Naive thymus-derived CD4-positive, alpha-beta T cell (primary cell): ENCODE data around the gene CTBP2. TPM values are rescaled to one million over a fixed set of nuclear protein-coding genes. Genes with fewer than 3 reads are reported as not detected.

Source experiments
- ATAC-seq: fragments of 150-1000 bp; cut with Tn5 transposase; 2 replicates; pipeline ENCODE4 v1.10.0; 2021; ENCODE audit warnings: mild to moderate bottlenecking, moderate library complexity
- CTCF ChIA-PET: fragments of 350-600 bp; sonication (Branson Sonifier 250); formaldehyde crosslinking; loops from one replicate; lab custom pipeline; 2021; ENCODE audit warnings: antibody characterized with exemption; lab: Charles Lee
- POLR2A ChIA-PET: fragments of 350-600 bp; sonication (Branson Sonifier 250); formaldehyde crosslinking; loops from one replicate; lab custom pipeline; 2021; ENCODE audit warnings: antibody characterized with exemption, inconsistent platforms; lab: Charles Lee
- DNase-seq, 9 donors: peaks; one replicate each; pipeline versions ENCODE4 v3.0.0 to v3.0.0-alpha.2; 2020 to 2022; ENCODE audit warnings: mixed read lengths in 1 of 9
- H3K27ac ChIP-seq: one replicate; pipeline ENCODE4 v1.7.0; 2013; ENCODE audit warnings: mild to moderate bottlenecking, low read depth, low read length, moderate library complexity
- H3K27me3 ChIP-seq, 2 donors: one replicate each; pipeline ENCODE4 v1.7.0; 2013; ENCODE audit warnings: low read length in 2 of 2, mild to moderate bottlenecking in 2 of 2, moderate library complexity in 2 of 2; ENCODE audit not compliant: control insufficient read depth in 2 of 2, insufficient read depth in 2 of 2
- H3K36me3 ChIP-seq, 3 experiments: 1 replicate in 2 of 3; 2 replicates in 1 of 3; pipeline ENCODE4 v1.7.0; 2013; ENCODE audit warnings: low read length in 3 of 3, mild to moderate bottlenecking in 3 of 3, moderate library complexity in 1 of 3; ENCODE audit not compliant: insufficient read depth in 3 of 3, control insufficient read depth in 2 of 3
- H3K4me1 ChIP-seq, 2 donors: one replicate each; pipeline ENCODE4 v1.7.0; 2013; ENCODE audit warnings: low read length in 2 of 2, mild to moderate bottlenecking in 2 of 2, moderate library complexity in 1 of 2; ENCODE audit not compliant: control insufficient read depth in 2 of 2, insufficient read depth in 2 of 2
- H3K4me3 ChIP-seq: 2 replicates; pipeline ENCODE4 v1.7.0; 2013; ENCODE audit warnings: mild to moderate bottlenecking, low read length
- H3K9me3 ChIP-seq, 3 experiments: 1 replicate in 2 of 3; 2 replicates in 1 of 3; pipeline ENCODE4 v1.7.0; 2013; ENCODE audit warnings: low read length in 3 of 3; ENCODE audit not compliant: control insufficient read depth in 2 of 3
- H3K27ac Mint-ChIP-seq, 9 donors: one replicate each; pipeline ENCODE4 v1.8.0; 2020 to 2022; ENCODE audit warnings: mixed read lengths in 9 of 9, mild to moderate bottlenecking in 8 of 9, moderate library complexity in 5 of 9, inconsistent platforms in 2 of 9
- H3K27me3 Mint-ChIP-seq, 5 donors: one replicate each; pipeline ENCODE4 v1.8.0; 2021 to 2022; ENCODE audit warnings: mixed read lengths in 5 of 5, mild to moderate bottlenecking in 1 of 5
- H3K36me3 Mint-ChIP-seq, 5 donors: one replicate each; pipeline ENCODE4 v1.8.0; 2020 to 2022; ENCODE audit warnings: mixed read lengths in 5 of 5, mild to moderate bottlenecking in 3 of 5, inconsistent platforms in 1 of 5
- H3K4me1 Mint-ChIP-seq, 7 donors: one replicate each; pipeline ENCODE4 v1.8.0; 2020 to 2022; ENCODE audit warnings: mixed read lengths in 7 of 7, mild to moderate bottlenecking in 3 of 7, inconsistent platforms in 1 of 7
- H3K4me3 Mint-ChIP-seq, 10 donors: one replicate each; pipeline ENCODE4 v1.8.0; 2020 to 2022; ENCODE audit warnings: mild to moderate bottlenecking in 10 of 10, mixed read lengths in 10 of 10, moderate library complexity in 6 of 10, inconsistent platforms in 2 of 10
- H3K9me3 Mint-ChIP-seq, 11 donors: one replicate each; pipeline ENCODE4 v1.8.0; 2020 to 2022; ENCODE audit warnings: mixed read lengths in 11 of 11, mild to moderate bottlenecking in 4 of 11, inconsistent platforms in 1 of 11, moderate library complexity in 1 of 11
- intact Hi-C, 2 donors: fragments of 100-400 bp; cut with micrococcal nuclease; formaldehyde crosslinking; loops; one replicate each; pipeline ENCODE4 v1.15.1; 2023
- polyA plus RNA-seq, 2 donors: library from polyadenylated mRNA; unstranded; fragments of 300-500 nt; fragmentation: Illumina TruSeq; gene quantifications; one replicate each; pipeline ENCODE4 v1.2.3, GENCODE V29; 2021
- total RNA-seq, 6 experiments: library from RNA in 5 of 6; stranded (reverse) in 5 of 6; gene quantifications; 1 replicate in 5 of 6; 2 replicates in 1 of 6; pipeline ENCODE4 v1.2.3 and lab custom pipeline; 2021 to 2026

Gene CTBP2
- total and polyA plus RNA-seq, 7 experiments from 2014 or later = 0.05 to 39.5 (median 1.7) TPM; not detected in 1

DNA sequence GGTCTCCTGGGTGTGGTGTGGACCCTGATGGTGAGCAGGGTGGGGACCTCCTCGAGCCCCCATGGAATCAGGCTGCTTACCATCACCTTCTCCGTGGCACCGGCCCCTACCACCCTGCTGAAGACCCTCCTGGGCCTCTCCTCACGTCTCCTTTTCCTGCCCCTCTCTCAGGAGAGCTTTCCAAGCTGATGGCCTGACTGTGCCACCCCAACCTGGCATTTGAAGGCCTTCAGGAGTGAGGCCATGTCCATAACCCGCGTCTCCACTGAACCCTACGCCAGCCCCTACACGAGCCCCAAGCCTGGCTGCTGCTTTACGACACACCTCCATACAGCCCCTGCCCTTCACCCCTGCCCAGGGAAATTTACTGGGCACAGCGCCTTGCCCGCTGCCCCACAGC lies 163.1 kb downstream of the CTBP2 start:
- DNase-seq = peak in 1 of 9 donors; percentile 8
- ChIA-PET CTCF (no interaction called here), POLR2A (no interaction called here)
- Histone ChIP-seq H3K36me3 (no peaks in the 10 kb centered on the region), H3K27ac (no peak overlapping the region), H3K27me3 (no peaks in the 10 kb centered on the region), H3K4me1 (no peaks in the 10 kb centered on the region), H3K4me3 (no peak overlapping the region), H3K9me3 (no peaks in the 10 kb centered on the region)
- peaks cover 0 to 5% (median 0%) of the 10 kb centered on the region in 7 donors for H3K4me1 Mint-ChIP-seq
- no peak overlapping the region for H3K27ac Mint-ChIP-seq
- intact Hi-C loops = no loop called here
- ATAC-seq = no peak
- H3K36me3 Mint-ChIP-seq = no peaks in the 10 kb centered on the region
- peaks cover 0 to 1% (median 0%) of the 10 kb centered on the region in 11 donors for H3K9me3 Mint-ChIP-seq
- H3K27me3 Mint-ChIP-seq = no peaks in the 10 kb centered on the region
- no peak overlapping the region for H3K4me3 Mint-ChIP-seq

DNA sequence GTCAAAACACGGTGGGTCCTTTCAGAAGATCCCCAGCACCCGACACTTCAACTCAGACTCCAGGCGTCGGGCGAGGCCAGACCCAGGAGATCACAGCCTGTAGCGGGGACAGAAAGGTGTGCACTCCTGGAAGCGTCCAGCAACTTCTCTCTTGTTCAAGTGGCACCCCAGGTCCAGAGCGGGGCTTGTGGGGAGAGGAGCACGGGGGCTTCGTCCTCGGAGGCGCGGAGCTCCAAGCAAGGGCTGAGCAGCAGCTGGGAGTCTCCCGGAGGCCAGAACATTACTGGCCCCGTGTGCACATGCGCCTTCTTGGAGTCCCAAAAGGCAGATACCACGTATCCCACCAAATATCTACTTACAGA lies 163.5 kb downstream of the CTBP2 start:
- ATAC-seq (no peak), DNase-seq (peak in 1 of 9 donors; percentile 12)
- H3K4me1 ChIP-seq = no peaks in the 10 kb centered on the region
- H3K27ac ChIP-seq = no peak overlapping the region
- POLR2A ChIA-PET = no interaction called here
- no peaks in the 10 kb centered on the region for H3K27me3 ChIP-seq
- no peaks in the 10 kb centered on the region for H3K27me3 Mint-ChIP-seq
- peaks cover 0 to 5% (median 0%) of the 10 kb centered on the region in 7 donors for H3K4me1 Mint-ChIP-seq
- CTCF ChIA-PET = no interaction called here
- no peaks in the 10 kb centered on the region for H3K36me3 ChIP-seq
- no peak overlapping the region for H3K27ac Mint-ChIP-seq
- intact Hi-C loops = no loop called here
- H3K4me3 Mint-ChIP-seq = no peak overlapping the region
- H3K9me3 ChIP-seq = no peaks in the 10 kb centered on the region
- no peaks in the 10 kb centered on the region for H3K36me3 Mint-ChIP-seq
- H3K4me3 ChIP-seq = no peak overlapping the region
- peaks cover 0 to 1% (median 0%) of the 10 kb centered on the region in 11 donors for H3K9me3 Mint-ChIP-seq

DNA sequence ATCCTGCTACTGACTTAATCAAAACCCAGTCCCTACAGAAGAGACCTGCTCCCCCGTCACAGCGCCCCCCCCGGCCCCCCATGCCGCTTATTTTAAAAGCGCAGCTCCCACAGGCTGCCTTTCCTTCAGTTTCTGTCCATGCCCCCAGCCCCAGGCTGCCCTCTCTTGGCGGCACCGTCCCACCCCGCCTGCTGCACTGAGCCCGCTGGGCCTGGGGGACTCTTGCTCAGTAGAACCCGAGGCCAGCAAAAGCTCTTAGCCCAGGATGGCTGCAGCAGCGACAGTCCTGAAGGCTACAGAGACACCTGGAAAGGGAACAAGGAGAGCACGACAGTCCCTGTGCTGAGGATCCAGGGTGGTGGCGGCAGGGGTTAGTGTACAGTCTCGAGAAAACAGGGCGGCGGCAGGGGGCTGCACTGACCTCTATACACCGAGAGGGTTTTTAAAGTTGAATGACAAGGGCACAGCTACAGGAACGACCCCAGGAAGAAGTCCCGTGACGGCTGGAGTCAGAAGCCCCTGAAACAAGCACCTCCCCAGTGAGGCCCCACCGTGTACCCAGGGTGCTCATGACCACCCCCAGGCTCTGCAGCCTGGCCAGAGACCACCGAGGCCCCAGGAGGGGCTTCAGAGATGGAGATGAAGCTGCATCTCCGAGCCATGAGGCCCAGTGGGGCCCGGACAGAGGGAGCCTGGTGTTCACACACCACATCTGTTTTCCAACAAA lies 164.1 kb downstream of the CTBP2 start:
- ChIA-PET CTCF (no interaction called here), POLR2A (no interaction called here)
- H3K27me3 ChIP-seq = no peaks in the 10 kb centered on the region
- no peak overlapping the region for H3K4me3 ChIP-seq
- no peaks in the 10 kb centered on the region for H3K4me1 ChIP-seq
- H3K27me3 Mint-ChIP-seq = no peaks in the 10 kb centered on the region
- intact Hi-C loops = no loop called here
- H3K9me3 Mint-ChIP-seq = peaks cover 0 to 1% (median 0%) of the 10 kb centered on the region in 11 donors
- no peak overlapping the region for H3K4me3 Mint-ChIP-seq
- peaks cover 0 to 5% (median 0%) of the 10 kb centered on the region in 7 donors for H3K4me1 Mint-ChIP-seq
- no peak overlapping the region for H3K27ac ChIP-seq
- H3K9me3 ChIP-seq = no peaks in the 10 kb centered on the region
- no peak overlapping the region for H3K27ac Mint-ChIP-seq
- H3K36me3 Mint-ChIP-seq = no peaks in the 10 kb centered on the region
- no peaks in the 10 kb centered on the region for H3K36me3 ChIP-seq
- DNase-seq = peak in 1 of 9 donors; percentile 14
- ATAC-seq = no peak

DNA sequence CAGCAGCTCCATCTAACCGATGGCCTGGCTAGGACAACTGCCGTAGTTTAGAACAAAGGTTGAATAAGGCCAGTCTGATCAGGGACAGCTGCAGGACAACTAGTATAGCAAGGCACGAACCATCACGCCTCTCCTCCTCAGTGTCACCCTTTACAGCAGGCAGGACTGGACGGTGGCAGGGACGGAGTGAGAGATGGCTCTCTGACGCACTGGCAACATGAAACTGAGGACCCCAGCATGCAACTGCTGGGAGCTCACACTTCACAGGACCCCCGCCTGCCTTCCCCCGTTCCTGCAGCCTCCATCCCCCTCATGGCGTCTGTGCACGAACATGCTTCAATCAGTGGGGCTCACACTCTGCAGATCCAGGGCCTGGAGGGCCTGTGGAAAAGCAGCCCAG lies 164.8 kb downstream of the CTBP2 start:
- Histone ChIP-seq H3K27me3 (no peaks in the 10 kb centered on the region), H3K9me3 (no peaks in the 10 kb centered on the region), H3K27ac (no peak overlapping the region), H3K4me3 (no peak overlapping the region), H3K4me1 (no peaks in the 10 kb centered on the region), H3K36me3 (no peaks in the 10 kb centered on the region)
- Mint-ChIP-seq H3K27me3 (no peaks in the 10 kb centered on the region), H3K4me3 (no peak overlapping the region), H3K9me3 (peaks cover 0 to 1% (median 0%) of the 10 kb centered on the region in 11 donors), H3K36me3 (peaks cover 0 to 6% (median 0%) of the 10 kb centered on the region in 5 donors), H3K27ac (peak overlapping the region in 1 of 9 donors; percentile 65), H3K4me1 (no peaks in the 10 kb centered on the region)
- intact Hi-C loops = no loop called here
- POLR2A ChIA-PET = no interaction called here
- DNase-seq (no peak), ATAC-seq (no peak)
- CTCF ChIA-PET = no interaction called here

DNA sequence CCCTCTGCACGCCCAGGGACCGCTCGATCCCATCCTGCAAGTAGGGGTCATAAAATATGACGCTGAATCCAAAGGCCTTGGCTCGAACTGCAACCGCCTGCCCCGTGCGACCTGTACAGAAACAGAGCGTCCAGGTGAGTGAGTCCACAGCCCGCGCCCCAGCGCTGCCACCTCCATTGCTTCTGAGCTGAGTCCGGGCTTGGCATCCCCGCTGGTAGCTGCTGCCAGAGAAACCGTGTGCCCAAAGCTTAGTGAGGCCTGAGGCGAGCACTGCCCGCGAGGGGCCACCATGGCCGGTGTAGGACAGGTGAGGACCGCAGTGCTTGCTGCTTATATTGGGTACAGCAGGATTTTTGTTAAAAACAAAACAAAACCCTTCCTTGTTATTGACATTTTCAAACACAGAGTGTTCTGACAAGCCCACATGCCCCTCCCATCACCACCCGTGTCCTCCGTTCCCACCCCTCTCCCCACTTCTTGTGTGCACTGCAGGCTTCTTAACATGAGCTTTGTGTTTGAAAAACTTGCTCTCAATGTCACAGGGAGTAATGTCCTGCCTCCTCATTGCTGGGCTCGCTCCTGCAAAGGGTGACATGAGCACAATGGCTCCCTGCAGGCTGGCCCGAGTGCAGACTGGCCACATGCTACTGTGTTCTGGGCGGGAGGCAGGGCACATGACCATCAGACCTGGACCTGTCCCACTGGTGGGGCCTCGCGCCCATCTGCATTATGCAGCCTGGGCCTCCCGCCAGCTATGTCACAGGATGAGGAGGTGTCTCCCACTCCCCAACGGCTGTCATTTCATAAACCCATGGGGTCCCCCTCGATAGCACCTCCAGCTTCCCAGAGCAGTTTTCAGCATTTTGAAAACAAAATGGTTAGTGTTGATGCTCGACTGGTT lies 165.5 kb downstream of the CTBP2 start:
- no peak overlapping the region for H3K27ac Mint-ChIP-seq
- H3K4me1 Mint-ChIP-seq = no peaks in the 10 kb centered on the region
- CTCF ChIA-PET = no interaction called here

DNA sequence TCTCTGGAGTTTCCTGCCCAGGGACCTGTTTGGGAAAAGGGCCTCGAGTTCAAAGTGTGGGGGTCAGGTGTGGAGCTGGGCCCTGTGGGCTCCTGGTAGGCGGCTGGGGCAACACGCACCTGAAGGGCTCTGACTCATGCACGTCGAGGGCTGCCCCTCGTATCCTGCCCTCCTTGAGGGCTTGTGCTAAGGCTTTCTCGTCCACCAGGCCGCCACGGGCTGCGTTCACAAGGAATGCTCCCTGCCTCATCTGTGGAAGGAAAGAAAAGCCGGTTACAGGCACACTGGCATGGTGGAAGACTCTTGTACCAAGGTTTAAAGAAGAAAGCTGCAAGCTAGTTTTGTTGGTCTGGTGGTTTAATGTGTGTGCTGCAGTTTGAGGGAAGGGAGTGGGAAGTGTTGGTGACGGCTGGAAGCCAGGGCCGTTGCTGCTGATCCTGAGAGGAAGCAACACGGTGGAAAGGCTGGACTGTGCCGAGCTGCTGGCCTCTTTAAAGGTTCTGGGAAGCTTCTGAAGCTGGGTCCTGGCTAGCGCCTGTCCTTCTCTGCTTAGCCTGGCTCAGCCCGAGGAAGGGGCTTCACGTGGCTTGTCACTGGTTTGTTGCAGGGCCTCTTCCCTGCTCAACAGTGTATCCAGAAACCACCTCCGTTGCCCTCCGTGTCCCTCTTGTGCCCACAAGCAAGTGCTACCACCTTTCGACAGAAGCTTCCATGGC lies 166.5 kb downstream of the CTBP2 start:
- H3K4me3 Mint-ChIP-seq = no peak overlapping the region

More for the DNA sequence above, 165.5 kb downstream of the CTBP2 start:
- H3K36me3 Mint-ChIP-seq = peaks cover 0 to 7% (median 0%) of the 10 kb centered on the region in 5 donors
- H3K4me3 Mint-ChIP-seq = no peak overlapping the region
- Histone ChIP-seq H3K27me3 (no peaks in the 10 kb centered on the region), H3K27ac (no peak overlapping the region), H3K4me1 (no peaks in the 10 kb centered on the region), H3K4me3 (no peak overlapping the region), H3K36me3 (peaks cover 0 to under 1% (median 0%) of the 10 kb centered on the region in 3 experiments), H3K9me3 (no peaks in the 10 kb centered on the region)
- H3K27me3 Mint-ChIP-seq = no peaks in the 10 kb centered on the region
- ATAC-seq = no peak
- intact Hi-C loops = no loop called here
- peak in 1 of 9 donors; percentile 16 for DNase-seq
- POLR2A ChIA-PET = no interaction called here
- peaks cover 0 to 1% (median 0%) of the 10 kb centered on the region in 11 donors for H3K9me3 Mint-ChIP-seq

More for the DNA sequence above, 166.5 kb downstream of the CTBP2 start:
- no peaks in the 10 kb centered on the region for H3K4me1 Mint-ChIP-seq
- peaks cover 0 to 15% (median 7%) of the 10 kb centered on the region in 5 donors for H3K36me3 Mint-ChIP-seq
- Histone ChIP-seq H3K36me3 (peaks cover 0 to 4% (median 0%) of the 10 kb centered on the region in 3 experiments), H3K27me3 (no peaks in the 10 kb centered on the region), H3K4me3 (no peak overlapping the region), H3K9me3 (no peaks in the 10 kb centered on the region), H3K4me1 (no peaks in the 10 kb centered on the region), H3K27ac (no peak overlapping the region)
- H3K27me3 Mint-ChIP-seq = no peaks in the 10 kb centered on the region
- DNase-seq (peak in 1 of 9 donors; percentile 16), ATAC-seq (no peak)
- CTCF ChIA-PET = no interaction called here
- intact Hi-C loops = no loop called here
- POLR2A ChIA-PET = no interaction called here
- peaks cover 0 to 1% (median 0%) of the 10 kb centered on the region in 11 donors for H3K9me3 Mint-ChIP-seq
- peak overlapping the region in 1 of 9 donors; percentile 45 for H3K27ac Mint-ChIP-seq
